Left hindlimb (tissue), 1 donor: ENCODE measurements around the gene PLXDC2.

Experiments used
- DNase-seq: peaks from one replicate; pipeline ENCODE4 v3.0.0-alpha.2; 2018

The PLXDC2 gene

DNA sequence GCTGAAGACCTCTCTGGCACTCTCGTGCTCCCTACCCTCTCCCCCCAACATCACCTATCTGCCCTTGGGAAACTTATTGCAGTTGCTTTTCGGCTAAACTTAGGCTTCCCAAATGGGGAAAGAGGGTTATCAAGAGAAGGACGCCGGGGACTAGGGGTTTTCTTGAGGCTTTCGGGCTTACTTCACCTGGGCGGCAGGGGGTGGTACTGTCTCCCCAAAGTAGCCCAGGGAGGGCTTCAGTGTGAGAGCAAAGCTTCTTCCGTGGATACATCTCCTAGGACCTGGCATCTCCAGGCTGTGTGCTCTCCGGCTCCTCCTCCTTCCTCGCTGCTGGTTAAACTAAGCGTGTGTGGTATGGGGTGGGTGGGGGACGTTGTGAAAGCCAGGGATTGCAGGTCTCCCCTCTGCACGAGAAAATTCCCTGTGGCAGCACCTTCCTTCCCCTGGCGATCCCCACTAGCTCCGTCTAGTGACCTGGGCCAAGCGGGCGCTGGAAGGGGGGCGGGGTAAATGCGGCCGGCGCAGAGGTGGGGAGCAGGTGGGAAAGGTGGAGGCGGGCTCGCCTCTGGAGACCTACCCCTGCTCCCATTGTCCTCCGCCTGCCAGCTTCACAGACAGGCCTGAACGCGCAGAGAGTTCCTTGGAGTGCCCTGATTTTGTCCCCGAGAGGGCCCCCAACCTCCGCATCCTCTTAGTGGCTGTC, 1.1 kb downstream of the PLXDC2 start:
- peak; percentile 68 for DNase-seq

DNA sequence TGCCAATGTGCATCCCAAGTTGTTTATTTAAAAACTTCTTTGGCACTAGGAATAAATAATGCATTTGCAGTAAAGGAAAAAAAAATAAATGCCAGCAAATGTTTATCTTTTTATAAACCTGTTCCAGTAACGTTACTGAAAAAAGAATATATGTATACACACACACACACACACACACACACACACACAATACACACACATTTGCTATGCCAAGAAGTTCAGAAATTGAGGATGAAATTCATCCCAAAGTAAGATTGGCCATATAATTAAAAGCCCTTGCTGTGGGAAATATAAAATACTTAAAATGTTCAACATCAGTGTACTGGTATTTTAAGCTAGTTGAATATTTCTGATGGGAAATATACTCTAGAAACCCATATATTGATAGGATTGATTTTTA, 2.6 kb downstream of the PLXDC2 start:
- no peak for DNase-seq

DNA sequence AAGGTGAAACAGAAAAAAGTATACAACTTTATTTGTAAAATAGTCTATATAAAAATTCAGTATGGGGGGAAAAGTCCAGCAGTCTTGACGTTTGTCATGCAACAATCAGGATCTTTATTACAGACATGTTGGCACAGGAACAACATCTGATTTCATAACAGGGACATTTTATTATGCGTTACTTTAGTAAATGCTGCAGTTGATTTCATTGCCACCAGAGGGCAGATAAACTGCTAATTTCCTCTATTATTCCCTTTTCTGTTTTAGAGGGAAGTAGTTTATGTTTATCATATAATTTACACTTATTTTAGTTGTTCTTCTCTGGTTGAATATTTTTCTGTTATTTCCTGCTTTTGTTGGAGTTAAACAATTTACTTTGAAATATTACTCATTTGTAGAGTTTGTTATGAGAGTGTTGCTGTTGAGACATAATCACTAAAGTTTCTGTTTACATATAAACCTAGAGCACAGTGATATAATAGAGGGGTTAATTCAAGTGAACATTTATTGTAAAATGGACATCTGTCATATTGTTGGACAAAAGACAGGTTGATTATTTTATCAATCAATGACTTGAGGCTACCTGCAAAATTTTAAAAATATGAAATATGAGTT, 3.3 kb downstream of the PLXDC2 start:
- DNase-seq = no peak

DNA sequence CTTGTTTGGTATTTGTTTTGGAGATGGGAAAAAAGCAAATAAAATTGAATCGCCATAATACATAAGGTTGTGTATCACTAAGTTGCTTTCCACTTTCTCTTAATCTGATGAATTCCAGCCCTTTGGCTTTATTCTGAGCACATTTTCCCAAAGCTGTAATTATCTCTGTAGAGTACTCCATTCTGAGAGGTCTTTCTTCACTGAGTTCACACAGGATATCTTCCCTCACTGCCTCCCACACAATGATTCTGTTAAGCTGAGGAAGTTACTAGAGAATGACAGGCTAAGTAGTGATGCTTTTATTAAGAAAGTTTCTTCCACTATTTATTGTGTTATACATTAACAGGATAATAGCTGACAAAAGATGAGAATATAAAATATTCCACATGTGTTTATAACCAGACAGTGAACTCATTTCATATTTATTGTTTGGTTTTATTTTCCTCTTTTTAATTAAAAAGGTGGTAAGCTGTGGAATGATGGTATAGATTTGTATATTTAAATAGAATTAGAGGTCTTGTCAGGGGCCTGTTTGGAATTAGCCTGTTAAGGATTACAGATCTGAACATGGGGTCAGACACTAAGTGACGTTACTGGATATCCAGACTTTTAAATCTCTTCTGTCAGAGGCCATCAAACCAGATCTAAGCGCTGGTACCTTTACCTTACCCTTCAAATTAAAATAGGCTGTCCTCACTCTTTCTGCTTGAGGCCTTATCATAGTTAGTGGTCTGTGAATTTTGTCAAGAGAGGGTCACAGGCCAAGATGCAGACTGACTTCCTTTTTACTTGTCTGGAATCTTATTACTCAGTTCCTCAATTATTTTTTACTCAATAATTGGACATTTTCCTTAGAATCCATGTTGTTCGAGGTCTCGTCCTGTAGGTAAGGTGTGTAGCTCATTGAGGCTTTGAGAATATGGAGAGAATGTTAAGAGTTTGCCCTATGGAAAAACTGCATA, 8.4 kb downstream of the PLXDC2 start:
- DNase-seq = no peak

DNA sequence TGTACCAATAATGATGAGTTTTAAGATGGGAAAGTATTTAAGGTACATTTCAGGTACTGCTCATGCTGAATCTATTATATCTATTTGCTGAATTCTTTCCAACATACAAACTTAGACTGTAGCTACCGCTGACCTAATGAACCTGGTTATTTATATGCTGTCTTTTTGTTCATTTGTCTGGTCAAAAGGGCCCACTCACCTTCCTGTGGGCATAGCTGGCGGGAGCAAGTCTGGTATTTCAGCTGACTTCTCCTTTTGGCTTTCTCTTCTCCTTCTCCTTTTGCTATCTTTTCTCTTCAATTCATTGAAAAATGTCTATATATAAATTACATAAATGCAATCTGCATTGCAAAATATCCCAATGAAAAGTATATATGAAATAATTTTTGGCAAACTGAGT, 9.5 kb downstream of the PLXDC2 start:
- no peak for DNase-seq

DNA sequence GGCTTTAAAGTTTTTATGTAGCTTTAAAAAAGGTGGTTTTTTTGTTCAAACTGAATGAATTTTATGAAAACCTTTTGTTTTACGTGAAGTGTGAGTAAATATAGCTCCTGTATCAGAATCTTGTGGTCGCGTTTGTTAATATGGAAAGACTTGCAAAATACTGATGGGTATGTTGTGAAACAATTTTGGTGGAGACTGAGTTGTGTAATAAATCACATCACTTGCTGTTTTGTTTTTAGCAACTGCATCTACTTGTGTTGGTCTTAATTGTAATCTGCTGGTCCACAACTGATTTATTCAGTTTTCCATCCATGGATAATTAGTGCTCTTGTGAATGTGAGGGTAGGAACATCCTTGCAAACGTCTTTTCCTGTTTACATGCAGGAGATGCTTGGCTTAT, 10.5 kb downstream of the PLXDC2 start:
- no peak for DNase-seq

DNA sequence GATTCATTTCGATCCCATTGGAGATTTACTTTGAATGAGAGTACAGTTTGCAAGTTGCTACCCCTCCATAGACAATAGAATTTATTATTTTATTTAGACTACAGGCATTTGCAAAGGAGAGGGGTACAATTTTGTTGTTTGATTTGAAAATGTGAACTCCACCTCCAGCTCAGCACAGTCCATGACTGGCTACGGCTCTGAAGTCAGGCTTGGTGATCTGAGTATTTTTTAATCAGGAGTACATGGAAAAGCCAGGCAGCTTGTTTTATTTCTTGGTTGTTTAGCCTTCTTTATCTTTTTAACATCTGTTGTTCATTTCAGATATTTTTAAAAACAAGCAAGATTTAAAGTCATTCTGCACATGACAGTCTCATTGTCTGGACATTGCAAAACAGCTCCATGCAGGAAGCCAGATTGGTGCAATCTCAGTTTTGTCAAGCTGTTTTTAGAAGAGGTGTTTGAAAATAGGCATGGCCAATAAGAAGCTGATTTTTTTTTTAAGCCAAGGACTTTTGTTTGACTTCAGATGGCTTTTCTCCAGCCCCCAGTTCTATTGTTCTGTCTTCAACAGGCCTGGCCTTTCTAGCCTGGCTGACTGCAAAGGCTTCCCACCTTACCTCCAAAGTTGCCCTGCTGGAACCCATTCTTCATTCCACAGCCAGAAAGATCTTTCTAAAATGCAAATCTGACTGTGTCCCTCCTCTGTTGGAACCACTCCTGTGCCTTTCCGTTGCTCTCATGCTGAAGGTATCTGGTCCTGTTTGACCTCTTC, 12.2 kb downstream of the PLXDC2 start:
- no peak for DNase-seq

DNA sequence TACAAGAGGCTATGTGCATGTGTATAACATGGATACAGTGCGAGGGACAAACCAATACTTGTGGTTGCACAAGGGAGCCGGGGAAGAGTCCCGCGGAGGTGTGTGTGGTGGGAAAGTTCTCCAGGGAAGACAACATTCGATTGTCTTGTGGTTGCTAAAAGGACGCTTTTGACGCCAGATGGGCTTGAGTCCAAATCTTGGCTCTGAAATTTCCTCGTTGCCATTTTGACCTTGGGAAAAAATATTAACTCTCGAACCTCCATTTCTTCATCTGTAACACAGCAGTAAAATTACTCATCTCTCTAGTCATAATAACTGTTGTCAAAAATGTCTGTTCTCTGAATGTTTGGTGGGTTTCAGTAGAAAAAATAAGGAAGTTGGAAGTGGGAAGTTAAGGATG, 16.5 kb downstream of the PLXDC2 start:
- no peak for DNase-seq

DNA sequence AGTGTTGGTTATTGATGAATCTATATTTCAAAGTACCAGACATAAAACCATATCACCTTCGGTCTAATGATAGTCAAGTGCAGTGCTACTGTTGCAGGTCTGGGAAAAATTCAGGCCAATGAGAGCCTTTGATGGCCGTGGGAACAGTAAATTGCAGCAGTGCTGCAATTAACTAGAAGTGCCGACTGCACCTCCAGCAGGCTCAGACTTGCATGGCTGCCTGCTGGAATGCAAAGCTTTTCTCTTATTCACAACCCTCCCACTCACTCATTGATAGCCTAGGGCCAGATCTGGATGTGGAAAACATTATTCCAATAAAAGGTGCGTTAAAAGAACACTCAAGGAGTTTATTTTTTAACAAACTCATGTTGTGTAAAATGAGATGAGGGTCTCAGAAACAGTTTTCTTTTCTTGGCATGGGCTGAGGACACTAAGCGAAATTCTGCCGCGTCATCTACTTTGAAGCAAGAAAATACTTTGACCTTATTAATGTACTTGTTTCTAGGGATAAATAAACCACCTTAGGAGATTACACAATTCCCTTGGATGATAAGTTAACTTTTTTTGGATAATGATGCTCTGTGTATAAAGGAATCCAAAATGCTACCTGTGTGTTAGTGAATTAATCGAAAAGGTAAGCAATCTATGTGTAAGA, 17.1 kb downstream of the PLXDC2 start:
- DNase-seq = no peak

DNA sequence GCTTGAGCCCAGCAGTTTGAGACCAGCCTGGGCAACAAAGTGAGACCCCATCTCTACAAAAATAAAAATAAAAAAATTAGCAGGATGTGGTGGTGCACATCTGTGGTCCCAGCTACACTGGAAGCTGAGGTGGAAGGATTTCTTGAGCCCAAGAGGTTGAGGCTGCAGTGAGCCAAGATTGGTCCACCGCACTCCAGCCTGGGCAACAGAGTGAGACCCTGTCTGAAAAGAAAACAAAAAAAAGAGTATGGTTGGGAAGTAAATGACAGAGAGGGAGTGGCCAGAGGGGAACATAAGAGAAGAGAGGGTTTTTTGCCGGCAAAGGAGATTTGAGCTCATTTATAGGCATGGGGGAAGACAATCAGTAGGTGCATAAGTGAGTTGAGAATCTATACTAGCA, 19.7 kb downstream of the PLXDC2 start:
- DNase-seq = no peak

DNA sequence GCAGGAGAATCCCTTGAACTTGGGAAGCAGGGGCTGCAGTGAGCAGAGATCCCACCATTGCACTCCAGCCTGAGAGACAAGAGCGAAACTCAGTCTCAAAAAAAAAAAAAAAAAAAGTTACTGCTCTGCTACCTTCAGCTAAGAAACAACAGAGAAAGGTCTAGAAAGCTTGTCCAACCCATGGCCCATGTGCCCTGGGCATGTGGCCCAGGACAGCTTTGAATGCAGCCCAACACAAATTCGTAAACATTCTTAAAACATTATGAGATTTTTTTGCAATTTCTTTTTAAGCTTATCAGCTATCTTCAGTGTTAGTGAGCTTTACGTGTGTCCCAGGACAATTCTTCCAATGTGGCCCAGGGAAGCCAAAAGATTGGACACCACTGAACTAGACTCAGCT, 22.9 kb downstream of the PLXDC2 start:
- no peak for DNase-seq

DNA sequence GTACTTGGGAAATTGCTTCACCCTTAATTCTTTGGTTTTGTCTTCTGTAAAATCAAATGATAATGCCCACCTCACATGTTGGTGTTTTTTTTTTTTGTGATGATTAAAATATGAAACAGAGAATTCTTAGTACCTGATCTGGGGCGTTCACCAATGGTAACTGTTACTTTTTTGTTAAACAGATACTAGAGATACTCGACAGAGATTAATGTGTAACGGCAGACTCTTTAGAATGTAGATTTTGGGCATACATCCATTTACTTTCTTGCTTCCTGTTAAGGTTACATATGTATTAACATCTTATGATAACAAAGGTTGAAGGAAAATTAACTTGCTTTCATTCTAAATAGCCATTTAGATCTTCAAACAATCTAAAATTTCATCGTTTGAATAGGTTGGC, 23.3 kb downstream of the PLXDC2 start:
- no peak for DNase-seq

DNA sequence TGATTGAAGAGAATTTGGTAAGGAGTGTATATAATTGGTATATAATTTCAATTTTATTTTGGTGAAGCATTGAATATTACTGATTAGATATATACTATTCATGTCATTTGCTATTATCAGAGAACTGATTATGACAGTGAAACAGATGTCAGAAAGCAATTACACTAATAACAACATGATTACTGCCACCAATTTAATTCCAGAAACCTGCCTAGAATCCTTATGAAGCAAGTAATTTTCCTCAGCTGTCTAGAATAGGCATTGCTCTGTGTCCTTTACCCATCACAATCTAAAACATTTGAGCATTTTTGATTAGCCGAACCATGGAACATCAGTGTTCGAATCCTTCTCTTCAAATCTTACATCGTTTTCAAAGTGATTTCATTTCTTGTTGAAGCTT, 24.5 kb downstream of the PLXDC2 start:
- DNase-seq = no peak

DNA sequence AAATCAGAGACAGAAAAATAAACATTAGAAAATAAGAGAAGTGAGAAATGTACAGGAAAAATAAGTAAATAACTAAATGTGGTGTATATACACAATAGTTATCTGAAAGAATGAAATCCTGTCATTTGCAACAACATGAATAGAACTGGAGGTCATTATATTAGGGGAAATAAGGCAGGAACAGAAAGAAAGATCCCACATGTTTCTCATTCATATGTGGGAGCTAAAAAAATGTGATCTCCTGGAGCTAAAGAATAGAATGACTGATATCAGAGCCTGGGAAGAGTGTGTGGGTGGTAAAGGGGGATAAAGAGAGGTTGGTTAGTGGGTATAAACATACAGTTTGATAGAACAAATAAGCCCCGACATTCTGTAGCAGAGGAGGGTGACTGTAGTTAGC, 27.3 kb downstream of the PLXDC2 start:
- DNase-seq = no peak

DNA sequence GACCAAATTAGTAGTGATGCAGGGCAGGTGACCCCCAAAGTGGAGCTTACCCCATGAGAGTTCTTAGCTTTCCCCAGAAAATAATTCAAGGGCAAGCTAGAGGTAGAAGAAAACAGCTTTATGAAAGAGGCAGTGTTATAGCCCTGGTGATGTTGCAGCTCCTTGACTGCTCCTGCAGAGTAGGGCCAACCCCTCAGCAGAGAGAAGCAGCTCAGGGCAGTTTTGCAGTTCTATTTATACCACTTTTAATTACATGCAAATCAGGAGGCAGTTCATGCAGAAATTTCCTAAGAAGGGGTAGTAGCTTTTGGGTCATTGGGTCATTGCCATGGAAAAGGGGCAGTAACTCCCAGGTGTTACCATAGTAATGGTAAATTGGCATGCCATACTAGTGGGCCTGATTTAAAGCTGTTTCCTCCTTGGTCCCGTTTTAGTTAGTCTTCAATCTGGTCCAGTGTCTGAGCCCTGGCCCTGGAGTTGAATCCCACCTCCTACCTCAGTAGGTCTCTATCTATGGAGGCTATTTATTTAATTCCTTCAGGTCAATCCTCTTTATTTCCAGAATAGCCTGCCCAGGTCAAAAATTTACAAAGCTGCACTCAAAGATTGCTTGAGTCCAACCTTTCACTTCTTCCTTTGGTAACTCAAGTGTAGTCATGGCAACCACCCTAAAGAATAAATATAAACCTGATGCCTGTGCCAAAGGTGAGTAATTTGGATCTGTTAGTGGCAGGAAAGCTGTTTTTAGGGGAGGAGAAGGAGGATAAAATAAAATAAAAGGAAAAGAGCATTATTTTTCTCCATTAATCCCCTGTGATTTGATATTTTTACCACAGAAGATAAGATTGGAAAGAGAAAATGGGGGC, 29.5 kb downstream of the PLXDC2 start:
- no peak for DNase-seq

DNA sequence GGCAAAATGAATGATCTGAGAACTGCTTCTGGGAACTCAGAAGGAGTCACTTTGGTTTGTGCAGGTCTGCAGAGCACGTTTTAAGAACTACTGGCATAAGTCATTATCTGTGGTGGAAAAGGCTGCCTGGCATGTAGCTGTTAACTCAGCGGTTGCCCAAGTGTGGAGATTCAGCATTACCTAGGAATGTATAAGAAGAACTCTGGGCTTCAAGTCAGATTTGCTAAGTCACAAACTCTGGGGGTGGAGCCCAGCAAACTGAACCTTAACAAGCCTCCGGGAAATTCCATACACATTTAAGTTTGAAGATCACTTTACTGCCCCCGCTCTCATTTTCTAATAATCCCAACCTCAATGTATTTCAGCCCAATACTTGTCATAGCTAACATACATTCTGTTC, 31.1 kb downstream of the PLXDC2 start:
- DNase-seq = peak; percentile 34

DNA sequence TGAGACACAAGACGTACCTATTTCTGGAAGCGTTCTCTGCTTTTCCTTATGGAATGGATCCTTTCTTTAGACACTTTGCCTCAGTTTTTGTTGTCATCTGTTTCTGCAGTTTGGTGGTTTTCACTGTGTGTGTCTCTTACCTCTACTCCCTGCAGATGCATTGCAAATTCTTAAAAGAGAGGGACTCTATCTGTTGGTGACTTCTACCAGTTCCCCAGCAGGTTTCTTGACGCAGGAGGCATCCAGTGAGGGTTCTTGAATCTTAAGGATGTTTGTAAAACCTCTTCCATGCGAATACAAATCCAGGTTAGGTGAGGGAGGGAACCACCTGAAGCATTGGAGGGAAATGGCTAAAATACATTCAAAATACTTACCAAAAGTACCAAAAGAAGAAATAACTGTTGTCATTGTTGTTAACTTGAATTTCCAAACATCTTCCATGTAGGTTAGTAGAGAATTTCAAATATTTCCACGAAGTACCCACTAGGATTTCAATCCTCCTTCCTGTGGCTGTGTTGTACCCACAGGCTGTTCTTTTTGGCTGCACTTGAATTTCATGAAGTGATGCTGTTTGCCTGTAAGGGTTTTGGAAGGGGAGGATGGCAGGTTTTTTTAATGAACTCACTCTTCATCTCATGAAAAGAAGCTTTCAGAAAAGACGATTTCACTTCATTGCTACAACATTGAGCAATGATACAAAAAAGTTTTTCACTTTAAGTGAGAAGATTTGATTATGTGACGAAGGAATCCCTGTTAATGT, 32.2 kb downstream of the PLXDC2 start:
- DNase-seq = no peak

DNA sequence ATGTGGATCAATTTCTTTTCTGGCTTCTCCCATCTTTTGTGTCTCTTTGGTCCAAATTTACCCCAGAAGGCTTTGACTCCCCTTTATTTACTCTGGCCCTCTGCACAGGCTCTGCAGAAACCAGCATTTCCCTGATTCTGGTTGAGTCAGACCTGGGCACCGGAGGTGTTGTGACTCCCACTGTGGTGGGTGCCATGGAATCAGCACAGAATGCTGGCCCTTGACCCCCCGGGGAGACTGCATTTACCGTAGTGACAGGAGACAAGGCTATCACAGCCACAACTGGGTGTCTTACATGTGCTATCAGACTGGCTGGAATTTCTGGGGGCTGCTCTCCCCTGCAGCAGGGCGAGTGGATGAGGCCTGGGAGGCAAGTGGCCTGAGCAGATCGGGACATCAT, 37.6 kb downstream of the PLXDC2 start:
- DNase-seq = no peak

DNA sequence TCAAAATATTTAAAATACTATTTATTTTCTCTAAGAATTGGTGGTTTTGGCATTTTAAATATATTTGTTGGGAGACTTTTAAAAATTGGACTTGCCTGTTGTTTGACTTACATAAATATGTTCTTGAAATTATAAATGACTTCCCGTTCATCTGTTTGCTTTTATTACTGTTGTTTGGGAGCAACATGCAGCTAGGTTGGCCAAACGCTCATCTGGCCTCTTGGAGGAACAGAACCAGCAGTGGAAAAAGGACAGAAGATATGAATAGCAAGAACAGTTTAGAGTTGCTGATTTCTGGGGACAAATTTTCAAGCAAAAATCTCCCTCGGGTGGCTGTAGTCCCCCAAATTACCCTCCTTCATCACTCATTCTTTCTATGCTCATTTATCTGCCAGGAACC, 41.6 kb downstream of the PLXDC2 start:
- DNase-seq = no peak

DNA sequence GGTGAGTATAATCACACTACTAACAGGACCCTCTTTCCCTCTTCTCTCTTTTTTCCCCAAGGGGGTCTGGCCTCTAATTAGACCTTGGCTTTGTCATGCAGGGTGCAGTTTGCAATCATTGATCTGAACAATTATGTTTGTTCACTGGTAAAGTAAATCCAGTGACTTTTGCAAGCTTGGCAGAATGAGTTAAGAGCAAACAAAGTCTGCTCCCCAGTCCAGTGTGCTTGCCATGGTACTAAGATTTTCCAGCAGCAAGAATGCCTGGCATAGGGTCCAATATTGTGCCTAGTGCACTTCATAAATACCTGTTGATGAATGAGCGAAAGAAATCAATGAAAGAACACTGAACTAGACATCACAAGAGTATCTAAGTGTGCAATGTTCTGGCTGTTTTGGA, 43.9 kb downstream of the PLXDC2 start:
- no peak for DNase-seq
